ENCODE measurements around the gene PTBP2. TPM values are rescaled to one million over a fixed set of nuclear protein-coding genes. Genes with fewer than 3 reads are reported as not detected.

PTBP2 gene
- total RNA-seq, 1 donor from 2014 or later, result 26.1 TPM

DNA sequence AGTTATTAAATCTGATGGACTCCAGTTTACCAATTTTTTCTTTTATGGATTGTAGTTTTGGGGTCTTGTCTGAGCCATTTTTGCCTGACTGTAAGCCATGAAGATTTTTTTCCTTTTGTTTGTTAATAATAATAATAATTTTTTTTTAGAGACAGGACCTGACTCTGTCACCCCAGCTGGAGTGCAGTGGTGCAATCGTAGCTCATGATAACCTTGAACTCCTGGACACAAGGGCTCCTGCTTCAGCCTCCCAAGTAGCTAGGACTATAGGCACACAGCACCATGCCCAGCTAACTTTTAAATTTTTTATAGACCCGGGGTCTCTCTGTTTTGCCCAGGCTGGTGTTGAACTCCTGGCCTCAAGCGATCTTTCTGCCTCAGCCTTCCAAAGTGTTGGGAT, 6.3 kb downstream of the PTBP2 start:
- Mint-ChIP-seq H3K36me3 (ENCODE audit: unreplicated experiment) (peaks cover 42% of the 10 kb centered on the region), H3K4me1 (ENCODE audit: unreplicated experiment) (peaks cover 57% of the 10 kb centered on the region), H3K4me3 (ENCODE audit: unreplicated experiment) (no peak overlapping the region)

DNA sequence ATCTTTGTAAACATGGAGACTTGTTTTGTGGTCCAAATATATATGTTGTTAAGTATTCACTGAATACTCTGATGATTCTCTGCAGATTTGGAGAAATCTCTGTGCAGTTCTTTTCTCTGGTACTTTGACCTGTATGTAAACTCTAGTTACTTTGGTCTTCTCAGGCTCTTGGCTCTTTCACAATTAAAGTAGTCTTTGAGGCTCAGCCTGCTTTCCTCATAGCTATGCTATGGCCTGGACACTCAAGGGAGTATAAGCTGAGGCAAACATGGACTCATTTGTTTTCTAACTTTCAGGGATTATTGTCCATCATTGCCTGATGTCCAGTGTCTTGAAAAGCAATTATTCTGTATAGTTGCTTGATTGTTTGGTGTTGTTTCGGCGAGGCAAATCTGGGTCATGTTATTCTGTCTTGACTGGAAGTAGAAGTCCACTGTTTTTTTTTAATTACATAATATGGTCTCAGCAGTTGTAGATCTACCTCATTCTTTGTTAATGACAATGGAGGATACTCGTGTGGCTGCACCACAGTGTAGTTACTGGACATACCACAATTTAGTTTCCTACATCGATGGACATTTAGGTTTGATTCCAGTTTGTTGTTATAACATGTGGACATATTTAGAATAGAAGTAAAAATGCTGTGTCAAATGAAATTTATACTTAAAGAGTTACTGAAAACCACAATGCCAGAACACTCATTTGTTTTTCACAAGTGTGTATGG, 9.2 kb downstream of the PTBP2 start:
- TF ChIP-seq, protein P1, sequence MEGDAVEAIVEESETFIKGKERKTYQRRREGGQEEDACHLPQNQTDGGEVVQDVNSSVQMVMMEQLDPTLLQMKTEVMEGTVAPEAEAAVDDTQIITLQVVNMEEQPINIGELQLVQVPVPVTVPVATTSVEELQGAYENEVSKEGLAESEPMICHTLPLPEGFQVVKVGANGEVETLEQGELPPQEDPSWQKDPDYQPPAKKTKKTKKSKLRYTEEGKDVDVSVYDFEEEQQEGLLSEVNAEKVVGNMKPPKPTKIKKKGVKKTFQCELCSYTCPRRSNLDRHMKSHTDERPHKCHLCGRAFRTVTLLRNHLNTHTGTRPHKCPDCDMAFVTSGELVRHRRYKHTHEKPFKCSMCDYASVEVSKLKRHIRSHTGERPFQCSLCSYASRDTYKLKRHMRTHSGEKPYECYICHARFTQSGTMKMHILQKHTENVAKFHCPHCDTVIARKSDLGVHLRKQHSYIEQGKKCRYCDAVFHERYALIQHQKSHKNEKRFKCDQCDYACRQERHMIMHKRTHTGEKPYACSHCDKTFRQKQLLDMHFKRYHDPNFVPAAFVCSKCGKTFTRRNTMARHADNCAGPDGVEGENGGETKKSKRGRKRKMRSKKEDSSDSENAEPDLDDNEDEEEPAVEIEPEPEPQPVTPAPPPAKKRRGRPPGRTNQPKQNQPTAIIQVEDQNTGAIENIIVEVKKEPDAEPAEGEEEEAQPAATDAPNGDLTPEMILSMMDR (IDR thresholded peaks at IDR 0.05), result no peak
- Mint-ChIP-seq H3K27ac (ENCODE audit: unreplicated experiment) (peak overlapping the region; percentile 68), H3K9me3 (ENCODE audit: unreplicated experiment) (peaks cover 12% of the 10 kb centered on the region)

More for the DNA sequence above, 6.3 kb downstream of the PTBP2 start:
- DNase-seq (ENCODE audit: extremely low spot score, unreplicated experiment), result no peak
- TF ChIP-seq, protein P1 (IDR thresholded peaks at IDR 0.05), result no peak
- peak overlapping the region; percentile 19 for H3K27ac Mint-ChIP-seq (ENCODE audit: unreplicated experiment)
- peaks cover 8% of the 10 kb centered on the region for H3K9me3 Mint-ChIP-seq (ENCODE audit: unreplicated experiment)
- H3K27me3 Mint-ChIP-seq (ENCODE audit: unreplicated experiment), result no peaks in the 10 kb centered on the region

DNA sequence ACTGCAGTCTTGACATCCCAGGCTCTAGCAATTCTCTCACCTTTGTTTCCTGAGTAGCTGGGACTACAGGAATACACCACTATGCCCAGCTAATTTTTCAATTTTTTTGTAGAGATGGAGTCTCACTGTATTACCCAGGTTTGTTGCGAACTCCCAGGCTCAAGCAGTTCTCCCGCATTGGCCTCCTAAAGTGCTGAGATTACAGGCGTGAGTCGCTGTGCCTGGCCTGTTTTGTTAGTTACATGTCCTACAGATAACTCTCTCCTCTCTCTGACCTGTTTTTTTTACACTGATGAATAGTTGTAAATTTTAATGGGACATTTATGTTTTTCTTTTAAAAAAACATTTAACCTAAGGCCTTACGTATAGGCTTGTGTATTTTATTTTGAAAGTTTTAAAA, 19.8 kb downstream of the PTBP2 start:
- TF ChIP-seq, protein P1 (IDR thresholded peaks at IDR 0.05), result no peak
- Mint-ChIP-seq H3K4me1 (ENCODE audit: unreplicated experiment) (peaks cover 36% of the 10 kb centered on the region), H3K9me3 (ENCODE audit: unreplicated experiment) (no peaks in the 10 kb centered on the region), H3K4me3 (ENCODE audit: unreplicated experiment) (no peak overlapping the region), H3K27me3 (ENCODE audit: unreplicated experiment) (no peaks in the 10 kb centered on the region), H3K36me3 (ENCODE audit: unreplicated experiment) (peaks cover 17% of the 10 kb centered on the region), H3K27ac (ENCODE audit: unreplicated experiment) (no peak overlapping the region)
- DNase-seq (ENCODE audit: extremely low spot score, unreplicated experiment), result no peak

More for the DNA sequence above, 9.2 kb downstream of the PTBP2 start:
- Mint-ChIP-seq H3K4me1 (ENCODE audit: unreplicated experiment) (peaks cover 39% of the 10 kb centered on the region), H3K27me3 (ENCODE audit: unreplicated experiment) (no peaks in the 10 kb centered on the region), H3K36me3 (ENCODE audit: unreplicated experiment) (peaks cover 55% of the 10 kb centered on the region), H3K4me3 (ENCODE audit: unreplicated experiment) (no peak overlapping the region)
- DNase-seq (ENCODE audit: extremely low spot score, unreplicated experiment), result no peak

DNA sequence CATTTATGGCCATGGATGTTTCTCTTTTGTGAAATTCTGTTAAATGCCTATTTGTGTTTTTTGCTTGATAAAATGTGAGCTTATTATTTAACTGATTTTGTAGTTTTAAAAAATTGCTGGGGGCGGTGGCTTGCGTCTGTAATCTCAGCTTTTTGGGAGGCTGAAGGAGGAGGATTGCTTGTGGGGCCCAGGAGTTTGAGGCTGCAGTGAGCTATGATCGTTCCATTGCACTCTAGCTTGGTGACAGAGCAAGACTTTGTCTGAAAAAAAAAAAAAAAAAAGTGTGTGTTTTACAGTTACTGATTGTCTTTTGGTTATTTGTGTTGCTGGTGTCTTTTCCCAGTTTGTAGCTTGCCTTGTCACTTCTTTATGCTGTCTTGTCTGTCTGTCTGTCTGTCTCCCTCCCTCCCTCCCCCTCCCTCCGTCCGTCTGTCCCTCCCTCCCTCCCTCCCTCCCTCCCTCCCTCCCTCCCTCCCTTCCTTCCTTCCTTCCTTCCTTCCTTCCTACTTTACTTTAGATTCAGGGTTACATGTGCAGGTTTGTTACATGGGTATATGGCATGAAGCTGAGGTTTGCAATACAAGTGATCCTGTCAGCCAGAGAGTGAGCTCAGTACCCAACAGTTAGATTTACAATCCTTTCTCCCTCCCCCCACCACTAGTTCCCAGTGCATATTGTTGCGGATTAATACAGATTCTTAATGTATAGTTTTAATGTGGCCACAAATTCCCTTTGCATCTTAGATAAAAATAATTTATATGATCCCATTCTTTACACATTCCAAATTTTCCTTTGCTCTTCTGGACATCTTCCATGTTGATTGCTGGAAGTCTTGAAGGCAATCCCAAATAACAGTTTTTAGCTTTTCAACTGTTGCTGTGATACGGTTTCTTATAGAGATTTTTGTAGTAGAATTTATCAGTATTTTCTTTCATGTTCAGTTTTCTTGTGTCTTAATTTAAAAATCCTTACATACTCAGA, 25.1 kb downstream of the PTBP2 start:
- H3K27me3 Mint-ChIP-seq (ENCODE audit: unreplicated experiment), result no peaks in the 10 kb centered on the region
- H3K36me3 Mint-ChIP-seq (ENCODE audit: unreplicated experiment), result peaks cover 20% of the 10 kb centered on the region
- H3K9me3 Mint-ChIP-seq (ENCODE audit: unreplicated experiment), result no peaks in the 10 kb centered on the region
- peaks cover 40% of the 10 kb centered on the region for H3K4me1 Mint-ChIP-seq (ENCODE audit: unreplicated experiment)
- no peak overlapping the region for H3K4me3 Mint-ChIP-seq (ENCODE audit: unreplicated experiment)
- no peak for DNase-seq (ENCODE audit: extremely low spot score, unreplicated experiment)
- TF ChIP-seq, protein P1 (IDR thresholded peaks at IDR 0.05), result no peak
- H3K27ac Mint-ChIP-seq (ENCODE audit: unreplicated experiment), result peak overlapping the region; percentile 2

DNA sequence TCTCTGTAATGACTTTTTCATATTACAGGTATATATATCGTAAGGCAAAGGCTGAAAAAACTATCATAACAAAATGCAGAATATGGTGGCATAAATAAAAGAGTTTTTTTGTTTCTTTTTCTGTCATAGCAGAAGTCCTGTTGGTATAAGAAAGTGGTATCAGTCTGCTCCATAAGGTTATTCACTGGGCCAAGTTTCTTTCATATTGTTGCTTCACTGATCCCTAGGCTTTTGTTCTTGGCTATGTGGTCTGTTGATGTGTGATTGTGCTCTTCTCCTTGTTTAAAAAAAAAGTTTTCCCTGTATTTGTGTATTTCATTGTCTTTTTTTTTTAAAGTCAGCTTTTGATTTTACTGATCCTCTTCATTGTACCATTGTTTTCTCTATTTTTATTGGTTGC, 26.0 kb downstream of the PTBP2 start:
- Mint-ChIP-seq H3K27me3 (ENCODE audit: unreplicated experiment) (no peaks in the 10 kb centered on the region), H3K9me3 (ENCODE audit: unreplicated experiment) (no peaks in the 10 kb centered on the region), H3K36me3 (ENCODE audit: unreplicated experiment) (peaks cover 28% of the 10 kb centered on the region), H3K4me1 (ENCODE audit: unreplicated experiment) (peaks cover 32% of the 10 kb centered on the region), H3K27ac (ENCODE audit: unreplicated experiment) (no peak overlapping the region), H3K4me3 (ENCODE audit: unreplicated experiment) (no peak overlapping the region)
- no peak for DNase-seq (ENCODE audit: extremely low spot score, unreplicated experiment)
- TF ChIP-seq, protein P1 (IDR thresholded peaks at IDR 0.05), result no peak
